Parathyroid adenoma (tissue), 2 donors: Measurements from ENCODE around the gene PRKAR2B.

Experiments used
- H2AFZ ChIP-seq: fragments of 300-600 bp; sonication (generic); one replicate; pipeline ENCODE4 v1.7.0; 2017; ENCODE audit warnings: antibody characterized with exemption, mild to moderate bottlenecking
- H3K27ac ChIP-seq: fragments of 300-600 bp; sonication (generic); one replicate; pipeline ENCODE4 v1.7.0; 2017
- H3K27me3 ChIP-seq: fragments of 300-600 bp; sonication (generic); one replicate; pipeline ENCODE4 v1.7.0; 2017; ENCODE audit warnings: low read length; ENCODE audit not compliant: control insufficient read depth, insufficient read depth
- H3K36me3 ChIP-seq: fragments of 300-600 bp; sonication (generic); one replicate; pipeline ENCODE4 v1.7.0; 2017; ENCODE audit warnings: low read length; ENCODE audit not compliant: control insufficient read depth, insufficient read depth
- H3K4me1 ChIP-seq: fragments of 300-600 bp; sonication (generic); one replicate; pipeline ENCODE4 v1.7.0; 2017; ENCODE audit warnings: control low read depth
- H3K4me2 ChIP-seq: fragments of 300-600 bp; sonication (generic); one replicate; pipeline ENCODE4 v1.7.0; 2017; ENCODE audit warnings: low read length
- H3K4me3 ChIP-seq: fragments of 300-600 bp; sonication (generic); one replicate; pipeline ENCODE4 v1.7.0; 2017; ENCODE audit warnings: low read depth, low read length
- H3K79me2 ChIP-seq: fragments of 300-600 bp; sonication (generic); one replicate; pipeline ENCODE4 v1.7.0; 2017; ENCODE audit warnings: control low read depth
- H3K9ac ChIP-seq: fragments of 300-600 bp; sonication (generic); one replicate; pipeline ENCODE4 v1.7.0; 2017; ENCODE audit warnings: mild to moderate bottlenecking
- H3K9me3 ChIP-seq: fragments of 300-600 bp; sonication (generic); one replicate; pipeline ENCODE4 v1.7.0; 2017; ENCODE audit warnings: low read length; ENCODE audit not compliant: control insufficient read depth
- CTCF ChIP-seq: fragments of 300-600 bp; sonication (generic); IDR thresholded peaks from one replicate; pipeline ENCODE4 v1.7.0; 2017; ENCODE audit warnings: antibody characterized with exemption, mild to moderate bottlenecking
- donor health status: primary hyperparathyroidism.

PRKAR2B gene

DNA sequence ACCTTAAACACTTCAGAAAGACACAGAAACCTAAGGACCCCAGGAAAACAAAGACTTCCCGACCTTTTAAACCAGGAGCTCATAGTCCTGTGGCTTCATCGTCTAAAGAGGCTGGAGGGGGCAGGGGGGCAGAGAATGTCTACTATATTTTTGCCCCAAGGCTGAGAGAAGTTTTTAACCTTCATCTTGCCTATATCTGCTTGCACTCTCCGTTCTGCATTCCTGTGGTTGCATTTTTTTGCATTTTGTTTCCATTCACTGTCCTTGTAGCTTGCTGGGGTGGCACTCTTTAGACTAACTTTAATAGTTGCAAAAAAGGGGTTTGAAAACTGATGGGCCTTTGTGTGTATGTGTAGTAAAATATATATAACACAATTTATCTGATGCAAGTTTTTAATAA is 23.7 kb downstream of the PRKAR2B start:
- Histone ChIP-seq H3K4me3 (no peak overlapping the region), H3K4me1 (peaks cover 24% of the 10 kb centered on the region), H3K27me3 (no peaks in the 10 kb centered on the region), H3K4me2 (no peak overlapping the region), H3K79me2 (peaks cover 41% of the 10 kb centered on the region), H2AFZ (no peak overlapping the region), H3K9me3 (no peaks in the 10 kb centered on the region), H3K36me3 (no peaks in the 10 kb centered on the region), H3K27ac (no peak overlapping the region), H3K9ac (no peak overlapping the region)
- TF ChIP-seq CTCF: no peak

DNA sequence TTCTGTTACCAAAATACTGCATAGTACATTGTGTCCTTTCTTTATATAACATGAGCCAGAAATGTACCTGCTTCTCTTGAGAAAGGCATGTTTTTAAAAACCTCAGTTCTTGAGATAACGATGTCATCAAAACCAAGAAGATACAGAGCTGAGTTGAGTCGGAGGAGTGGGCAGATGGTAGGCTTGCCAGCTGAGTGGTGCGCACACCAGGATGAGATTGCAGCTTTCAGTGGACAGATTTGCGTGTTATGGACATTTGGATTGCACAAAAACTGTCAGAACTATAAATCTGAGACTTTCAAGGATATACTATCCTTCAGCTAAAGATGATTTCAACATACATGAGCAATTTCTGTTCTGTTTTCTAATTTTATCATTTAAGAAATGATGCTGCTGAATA is 25.0 kb downstream of the PRKAR2B start:
- Histone ChIP-seq H3K36me3 (no peaks in the 10 kb centered on the region), H3K4me3 (no peak overlapping the region)

GRCh38 chr7:107070710-107071109 is 26.2 kb downstream of the PRKAR2B start:
- TF ChIP-seq CTCF: no peak
- H3K9me3 ChIP-seq: no peaks in the 10 kb centered on the region
- no peak overlapping the region for H3K4me3 ChIP-seq
- H3K9ac ChIP-seq: no peak overlapping the region
- H3K36me3 ChIP-seq: no peaks in the 10 kb centered on the region
- no peak overlapping the region for H3K4me2 ChIP-seq
- H2AFZ ChIP-seq: no peak overlapping the region
- no peak overlapping the region for H3K27ac ChIP-seq
- peaks cover 18% of the 10 kb centered on the region for H3K4me1 ChIP-seq
- peaks cover 23% of the 10 kb centered on the region for H3K79me2 ChIP-seq
- no peaks in the 10 kb centered on the region for H3K27me3 ChIP-seq

More for the DNA sequence above, 25.0 kb downstream of the PRKAR2B start:
- Histone ChIP-seq H2AFZ (peak overlapping the region; percentile 13), H3K79me2 (peaks cover 30% of the 10 kb centered on the region), H3K27ac (no peak overlapping the region), H3K4me2 (no peak overlapping the region), H3K4me1 (peaks cover 22% of the 10 kb centered on the region), H3K27me3 (no peaks in the 10 kb centered on the region), H3K9ac (no peak overlapping the region), H3K9me3 (no peaks in the 10 kb centered on the region)
- no peak for TF ChIP-seq CTCF

- Histone ChIP-seq H3K9me3 (no peaks in the 10 kb centered on the region), H3K4me2 (no peak overlapping the region), H2AFZ (no peak overlapping the region), H3K27me3 (no peaks in the 10 kb centered on the region), H3K4me1 (peaks cover 15% of the 10 kb centered on the region), H3K79me2 (peaks cover 23% of the 10 kb centered on the region), H3K4me3 (no peak overlapping the region), H3K27ac (no peak overlapping the region), H3K9ac (no peak overlapping the region), H3K36me3 (no peaks in the 10 kb centered on the region)
- TF ChIP-seq CTCF: no peak
These were observed 26.6 kb downstream of the PRKAR2B start for GRCh38 chr7:107071129-107071528.

GRCh38 chr7:107072133-107072532 is 27.6 kb downstream of the PRKAR2B start:
- Histone ChIP-seq H3K4me3 (no peak overlapping the region), H3K27ac (no peak overlapping the region), H3K79me2 (peaks cover 18% of the 10 kb centered on the region), H2AFZ (no peak overlapping the region), H3K4me2 (no peak overlapping the region), H3K4me1 (peaks cover 15% of the 10 kb centered on the region), H3K9ac (no peak overlapping the region), H3K9me3 (no peaks in the 10 kb centered on the region), H3K36me3 (no peaks in the 10 kb centered on the region), H3K27me3 (no peaks in the 10 kb centered on the region)
- TF ChIP-seq CTCF: no peak
